Activated T-cell treated with anti-CD3 and anti-CD28 coated beads for 24 hours (primary cell): ENCODE data around the gene TRAK2.
"Not testable (repeated sequence)": the region's sequence is repeated elsewhere in the genome, so short reads cannot be mapped to it uniquely, and the experiment has no call there.

ENCODE experiments used
- DNase-seq: peaks from one replicate; pipeline ENCODE4 v3.0.0-alpha.2; 2020; ENCODE audit warnings: low read depth

Gene TRAK2

DNA sequence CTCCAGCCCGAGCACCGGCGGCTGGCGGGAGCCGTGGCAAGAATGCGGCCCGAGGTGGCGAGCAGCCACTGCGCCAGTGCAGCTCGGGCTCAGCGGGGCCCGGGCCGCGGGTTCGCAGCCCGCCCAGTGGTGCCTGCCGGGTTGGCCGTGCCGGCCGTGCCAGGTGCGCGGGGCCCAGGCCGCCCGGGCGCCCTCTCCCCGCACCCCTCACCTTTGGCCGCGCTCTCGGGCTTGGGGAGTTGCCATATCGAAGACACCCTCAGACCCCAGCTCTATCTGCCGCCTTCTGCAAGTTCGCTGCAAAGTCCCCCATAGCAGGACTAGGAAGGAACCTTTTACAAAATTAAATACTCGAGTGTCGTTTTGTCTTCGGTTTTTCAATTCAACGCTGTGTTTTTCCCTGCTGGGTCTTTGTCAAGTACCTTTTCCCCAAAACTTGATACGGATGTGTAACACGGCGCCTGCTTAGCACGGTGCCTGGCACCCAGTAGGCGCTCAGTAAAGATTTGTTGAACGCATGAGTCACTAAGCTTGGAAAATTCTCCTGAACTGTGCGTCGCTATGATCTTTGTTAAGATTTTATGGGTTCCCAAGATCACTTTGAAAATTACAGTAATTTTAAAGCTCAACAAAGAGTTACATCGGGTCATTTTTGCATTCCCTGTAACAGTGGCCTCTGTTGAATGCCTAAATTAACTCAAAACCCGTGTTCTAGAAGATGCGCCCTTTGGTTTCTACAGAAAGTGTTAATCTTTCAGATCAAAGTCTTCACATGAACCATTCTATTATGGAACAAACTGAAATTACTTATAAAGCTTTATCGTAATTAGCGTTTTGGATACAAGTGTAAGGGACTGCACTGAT lies 1.0 kb upstream of the TRAK2 start:
- no peak for DNase-seq

DNA sequence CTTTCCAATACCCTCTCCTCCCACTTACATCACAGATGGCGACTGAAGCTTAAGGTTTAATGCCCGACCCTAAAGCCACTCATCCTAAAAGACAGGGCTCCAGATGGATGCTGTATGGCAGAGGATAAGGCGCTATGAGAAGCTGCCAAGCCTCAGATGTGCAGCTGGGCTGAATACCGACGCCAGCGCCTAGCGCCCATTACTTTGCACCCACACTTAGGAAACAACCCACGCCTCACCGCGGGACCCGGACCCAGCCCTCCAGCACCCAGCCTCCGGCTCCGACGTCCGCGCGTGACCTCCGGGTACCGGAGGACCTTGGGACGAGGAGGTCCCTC lies 335 bp downstream of the TRAK2 start:
- DNase-seq = no peak

DNA sequence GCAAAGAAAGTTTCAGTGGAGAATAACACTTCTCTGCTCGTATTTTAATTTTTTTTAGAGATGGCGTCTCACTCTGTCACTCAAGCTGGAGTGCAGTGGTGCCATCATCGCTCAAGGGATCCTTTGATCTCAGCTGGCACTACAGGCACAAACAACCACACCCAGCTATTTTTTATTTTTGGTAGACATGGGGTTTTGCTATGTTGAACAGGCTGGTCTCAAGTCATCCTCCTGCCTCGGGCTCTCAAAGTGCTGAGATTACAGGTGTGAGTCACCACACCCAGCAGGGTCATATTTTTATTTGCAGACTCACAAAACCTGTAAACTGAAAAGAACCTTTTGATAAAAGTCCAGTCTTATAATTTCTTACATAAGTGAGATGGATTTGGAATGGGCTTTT lies 2.6 kb downstream of the TRAK2 start:
- no peak for DNase-seq

DNA sequence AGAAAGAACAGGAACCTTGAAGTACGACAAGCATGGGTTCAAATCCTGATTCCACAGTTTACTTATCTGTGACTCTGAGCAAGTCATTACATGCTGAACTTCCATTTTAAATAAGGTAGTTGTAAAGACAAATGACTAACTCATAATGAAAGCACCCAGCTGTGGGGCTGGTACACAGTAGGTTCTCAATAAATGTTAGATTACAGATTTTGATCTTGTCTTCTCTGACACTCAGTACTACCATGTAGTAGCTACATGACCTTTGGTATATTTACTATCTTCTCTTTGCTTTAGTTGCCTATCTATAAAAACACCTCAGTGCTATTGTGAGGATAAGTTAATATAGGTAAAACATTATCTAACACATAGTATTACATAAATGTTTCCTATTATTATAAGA lies 3.2 kb downstream of the TRAK2 start:
- DNase-seq = no peak

DNA sequence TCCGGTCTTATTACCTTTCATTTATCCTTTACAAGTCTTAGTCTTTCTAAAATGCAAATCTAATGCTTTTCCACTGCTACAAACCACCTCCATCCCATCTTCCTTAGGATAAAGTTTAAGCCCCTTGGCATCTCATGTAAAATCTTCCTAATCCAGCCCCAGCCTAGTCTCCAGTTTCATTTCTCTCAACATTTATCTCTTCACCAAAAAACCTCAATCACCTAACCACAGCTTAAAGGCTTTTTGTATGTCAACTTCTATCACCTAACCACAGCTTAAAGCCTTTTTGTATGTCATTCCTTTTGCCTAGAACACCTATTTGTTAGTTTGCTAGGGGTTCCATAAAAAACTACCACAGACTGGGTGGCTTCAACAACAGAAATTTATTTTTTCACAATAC lies 4.2 kb downstream of the TRAK2 start:
- no peak for DNase-seq

GRCh38 chr2:201444746-201445465 lies 6.4 kb downstream of the TRAK2 start:
- no peak for DNase-seq

DNA sequence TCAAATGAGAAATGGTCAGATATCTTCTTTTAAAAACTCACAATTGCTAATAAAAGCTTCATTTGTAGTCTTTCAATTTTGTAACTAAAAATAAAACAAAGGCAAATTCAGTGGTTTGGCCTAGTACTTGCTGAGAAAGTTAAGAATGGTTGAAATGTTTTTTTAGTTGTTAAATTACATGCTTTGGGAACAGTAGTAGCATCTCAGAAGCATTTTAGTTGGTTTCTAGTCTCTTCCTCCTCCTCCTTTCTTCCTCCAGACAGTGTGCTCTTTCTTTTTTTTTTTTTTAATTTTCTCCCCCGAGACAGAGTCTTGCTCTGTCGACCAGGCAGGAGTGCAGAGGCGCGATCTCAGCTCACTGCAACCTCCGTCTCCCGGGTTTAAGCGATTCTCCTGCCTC lies 9.8 kb downstream of the TRAK2 start:
- DNase-seq = no peak

- no peak for DNase-seq
Measured at GRCh38 chr2:201440182-201440581, 11.1 kb downstream of the TRAK2 start.

GRCh38 chr2:201439336-201439922 lies 11.8 kb downstream of the TRAK2 start:
- not testable (repeated sequence) for DNase-seq

DNA sequence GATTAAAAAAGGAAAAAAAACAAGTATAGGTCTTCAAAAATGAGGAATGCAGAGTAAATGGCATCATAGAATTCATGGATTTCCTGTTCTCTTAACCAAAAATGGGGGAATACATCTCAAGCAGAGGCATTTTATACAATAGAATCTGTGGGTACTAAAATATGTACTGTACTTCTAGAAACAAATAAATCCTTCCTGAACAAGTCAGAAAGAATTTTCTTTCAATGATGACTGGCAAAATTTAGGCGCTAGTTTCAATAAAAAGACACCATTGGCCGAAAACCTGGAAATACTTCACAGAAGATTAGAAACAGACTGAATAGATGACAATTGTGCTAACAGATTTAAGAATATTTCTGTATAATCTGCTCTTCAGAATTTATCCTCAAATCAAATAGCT lies 15.1 kb downstream of the TRAK2 start:
- no peak for DNase-seq

DNA sequence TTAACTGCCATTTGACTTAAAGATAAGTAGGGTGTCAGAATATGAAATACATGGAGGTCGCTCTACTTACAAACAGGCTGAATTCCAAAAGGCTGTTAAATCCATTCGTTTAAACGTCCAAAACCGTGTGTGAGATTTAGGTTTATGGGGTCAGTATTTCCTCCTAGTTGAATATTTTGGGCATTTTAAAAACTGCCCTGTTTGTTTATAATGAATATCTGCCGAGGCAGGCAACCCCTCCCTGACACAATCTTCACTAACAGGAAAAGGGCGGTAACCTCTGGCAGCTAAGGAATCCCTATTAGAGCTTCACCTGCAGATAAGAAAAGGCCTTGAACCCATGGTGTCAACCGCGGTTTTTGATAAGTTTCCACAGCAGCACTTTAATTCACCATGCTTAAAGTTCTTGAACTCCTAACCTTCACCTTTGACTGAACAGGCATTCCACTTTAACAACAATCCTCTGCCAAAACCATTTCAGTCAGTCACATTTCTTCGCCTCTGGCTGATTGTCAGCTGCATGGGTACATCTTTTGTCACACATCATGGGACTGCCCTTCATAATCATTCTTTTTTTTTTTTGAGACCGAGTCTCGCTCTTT lies 17.8 kb downstream of the TRAK2 start:
- no peak for DNase-seq

DNA sequence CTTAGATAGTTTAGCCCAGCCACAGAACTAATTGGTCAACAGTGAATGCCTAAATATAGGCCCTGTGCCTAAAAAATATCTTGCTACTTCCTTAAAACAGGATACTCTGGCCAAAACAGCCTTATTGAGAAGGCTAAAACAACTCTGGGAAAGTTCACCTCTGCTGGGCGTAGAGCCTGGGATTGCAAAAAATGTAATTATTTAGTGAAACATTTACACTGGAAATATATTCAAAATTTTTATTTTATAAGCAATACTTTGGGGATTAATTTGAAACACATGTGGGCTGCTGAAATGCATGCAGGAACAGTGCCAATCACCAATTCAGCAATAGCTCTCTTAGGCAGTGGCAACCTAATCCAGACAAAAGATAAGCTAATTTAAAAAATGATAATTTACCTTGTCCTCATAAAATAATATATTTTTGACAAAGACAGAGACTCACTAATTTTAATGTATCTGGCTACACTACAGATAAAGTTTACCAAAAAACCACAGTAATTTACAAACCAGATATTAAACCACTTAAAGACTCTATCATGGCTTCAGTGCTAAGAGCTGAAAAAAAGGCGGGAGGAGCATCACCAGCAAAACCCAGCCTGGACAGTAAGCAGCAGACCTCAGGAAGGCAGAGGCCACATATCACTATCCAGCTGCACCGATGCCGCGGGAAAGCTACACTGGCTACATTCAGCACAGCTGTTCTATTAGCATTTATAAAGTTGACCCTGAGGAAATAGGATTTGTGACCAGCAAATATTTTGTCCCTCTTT lies 18.5 kb downstream of the TRAK2 start:
- no peak for DNase-seq

DNA sequence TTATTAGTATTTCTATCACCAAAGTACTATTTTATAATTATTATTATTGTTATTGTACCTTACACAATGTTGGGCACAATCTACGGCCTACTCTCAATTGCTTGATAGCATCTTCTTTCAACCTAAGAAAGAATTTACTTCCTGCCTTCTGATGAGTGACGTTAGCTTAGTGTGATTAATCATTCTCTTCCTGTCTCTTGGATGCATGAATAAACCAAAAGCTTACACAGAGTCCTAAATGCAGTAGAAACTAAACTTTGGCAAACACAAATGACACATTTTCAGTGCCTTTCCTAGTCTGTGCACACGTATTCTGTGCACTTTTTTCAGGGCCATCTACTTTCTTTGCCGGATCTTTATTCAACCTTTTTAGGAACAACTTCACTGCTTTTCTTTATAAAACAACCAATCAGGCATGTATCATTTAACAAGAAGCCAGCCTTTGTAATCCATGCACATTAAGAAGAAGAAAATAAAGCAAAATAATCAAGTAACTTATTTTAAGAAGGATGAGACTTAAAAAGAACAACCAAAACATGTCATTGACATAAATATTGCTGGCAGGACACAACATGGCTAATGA lies 19.1 kb downstream of the TRAK2 start:
- no peak for DNase-seq

DNA sequence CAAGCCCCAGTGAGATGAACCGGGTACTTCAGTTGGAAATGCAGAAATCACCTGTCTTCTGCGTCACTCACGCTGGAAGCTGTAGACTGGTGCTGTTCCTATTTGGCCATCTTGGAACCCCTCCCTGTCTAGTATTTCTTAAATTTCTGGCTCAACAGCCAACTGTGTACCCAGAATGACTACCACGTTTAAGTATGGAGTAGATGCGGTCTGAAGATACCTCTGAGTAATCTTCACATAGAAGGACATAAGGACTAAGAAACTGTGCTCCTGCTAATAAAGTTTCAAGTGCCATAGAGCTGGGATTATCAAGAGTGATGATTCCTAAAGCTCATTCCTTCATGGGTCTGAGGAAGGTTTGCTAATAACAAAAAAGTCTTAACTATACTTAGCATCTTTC lies 20.4 kb downstream of the TRAK2 start:
- no peak for DNase-seq

GRCh38 chr2:201430322-201430721 lies 20.9 kb downstream of the TRAK2 start:
- not testable (repeated sequence) for DNase-seq

GRCh38 chr2:201429835-201430234 lies 21.4 kb downstream of the TRAK2 start:
- DNase-seq = not testable (repeated sequence)

DNA sequence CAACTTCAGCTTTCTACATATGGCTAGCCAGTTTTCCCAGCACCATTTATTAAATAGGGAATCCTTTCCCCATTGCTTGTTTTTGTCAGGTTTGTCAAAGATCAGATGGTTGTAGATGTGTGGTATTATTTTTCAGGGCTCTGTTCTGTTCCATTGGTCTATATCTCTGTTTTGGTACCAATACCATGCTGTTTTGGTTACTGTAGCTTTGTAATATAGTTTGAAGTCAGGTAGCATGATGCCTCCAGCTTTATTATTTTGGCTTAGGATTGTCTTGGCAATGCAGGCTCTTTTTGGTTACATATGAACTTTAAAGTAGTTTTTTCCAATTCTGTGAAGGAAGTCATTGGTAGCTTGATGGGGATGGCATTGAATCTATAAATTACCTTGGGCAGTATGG lies 22.9 kb downstream of the TRAK2 start:
- DNase-seq = not testable (repeated sequence)

DNA sequence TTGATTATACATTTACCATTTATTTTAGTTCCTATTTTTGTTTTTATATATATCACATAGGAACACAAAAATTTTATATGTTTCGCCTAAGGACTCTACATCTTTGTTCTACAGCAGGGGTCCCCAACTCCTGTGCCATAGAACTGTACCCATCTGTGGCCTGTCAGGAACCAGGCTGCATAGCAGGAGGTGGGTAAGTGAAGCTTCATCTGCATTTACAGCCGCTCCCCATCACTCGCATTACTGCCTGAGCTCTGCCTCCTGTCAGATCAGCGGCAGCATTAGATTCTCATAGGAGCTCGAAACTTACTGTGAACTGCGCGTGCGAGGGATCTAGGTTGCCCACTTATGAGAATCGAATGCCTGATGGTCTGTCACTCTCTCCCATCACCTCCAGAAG lies 25.3 kb downstream of the TRAK2 start:
- no peak for DNase-seq

DNA sequence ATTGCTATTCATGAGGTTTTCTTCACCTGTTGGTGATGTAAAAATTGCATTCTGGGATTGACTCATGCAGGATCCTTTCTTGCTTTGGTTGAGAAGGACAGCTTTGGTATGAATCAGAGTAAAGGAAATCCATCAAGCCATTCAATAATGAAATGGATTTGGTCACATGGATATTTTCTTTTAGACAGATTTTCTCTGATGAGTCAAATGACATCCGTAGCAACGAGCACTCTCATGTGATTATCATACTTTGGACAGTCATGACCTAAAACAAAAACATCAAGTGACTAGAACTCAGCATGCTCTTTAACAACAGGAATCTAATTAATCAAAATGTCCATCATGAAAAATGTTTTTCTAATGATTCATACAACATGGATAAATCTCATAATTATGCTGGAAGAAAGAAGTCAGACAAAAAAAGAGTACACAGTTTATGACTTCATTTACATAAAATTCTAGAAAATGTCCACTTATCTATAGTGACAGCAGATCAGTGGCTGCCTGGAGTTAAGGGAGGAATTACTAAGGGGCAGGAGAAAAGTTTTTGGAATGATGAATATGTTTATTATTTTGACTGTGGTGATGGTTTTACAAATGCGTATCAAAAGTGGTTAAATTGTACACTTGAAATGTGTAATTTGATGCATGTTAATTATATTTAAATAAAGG lies 30.7 kb downstream of the TRAK2 start:
- DNase-seq = no peak

DNA sequence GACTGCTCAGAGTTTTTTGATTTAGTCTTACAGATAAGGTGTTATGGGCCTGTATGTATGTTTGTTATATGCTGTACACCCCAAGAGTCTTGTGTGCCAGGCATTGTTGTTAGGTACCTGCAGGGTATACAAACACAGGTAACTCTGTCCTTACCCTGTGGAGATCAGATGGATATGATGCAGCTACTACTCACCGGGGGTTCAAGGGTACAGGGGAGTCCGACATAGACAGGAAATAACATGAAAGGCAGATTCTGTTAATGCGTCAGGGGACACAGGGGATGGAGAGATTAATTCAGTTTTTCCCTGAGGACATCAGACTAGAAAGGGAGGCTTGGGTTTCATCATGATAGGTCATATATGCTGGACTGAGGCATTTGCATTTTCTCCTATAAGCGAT lies 31.3 kb downstream of the TRAK2 start:
- DNase-seq = no peak

DNA sequence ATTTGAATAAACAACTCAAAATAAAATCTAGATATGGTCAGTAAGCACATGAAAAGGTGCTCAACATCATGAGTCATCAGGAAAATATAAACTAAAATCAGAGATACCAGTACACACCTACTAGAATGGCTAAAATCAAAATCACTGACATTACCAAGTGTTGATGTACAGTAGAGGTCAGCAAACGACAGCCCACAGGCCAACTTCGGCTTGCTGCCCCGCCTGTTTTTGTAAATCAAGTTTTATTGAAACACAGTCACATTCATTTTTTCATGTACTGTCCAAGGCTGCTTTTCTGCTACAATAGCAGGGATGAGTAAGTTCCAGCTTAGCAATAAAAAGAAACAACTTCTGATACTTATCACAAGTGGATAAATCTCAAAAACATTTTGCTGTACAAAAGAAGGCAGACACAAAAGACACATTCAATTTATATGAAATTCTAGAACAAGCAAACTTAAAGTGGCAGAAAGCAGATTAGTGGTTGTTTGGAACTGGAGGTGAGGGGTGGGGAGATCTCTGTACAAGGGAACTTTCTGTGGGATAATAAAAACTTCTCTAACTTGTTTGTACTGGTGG lies 32.1 kb downstream of the TRAK2 start:
- no peak for DNase-seq
